Islet precursor cell (in vitro differentiated cells): ENCODE results near the gene ZBTB49.
A peak's percentile ranks its signal among the peaks of the same experiment; 100 is the strongest.

ENCODE experiments used
- DNase-seq: peaks from one replicate; pipeline ENCODE4 v3.0.0-alpha.2; 2018

The ZBTB49 gene

DNA sequence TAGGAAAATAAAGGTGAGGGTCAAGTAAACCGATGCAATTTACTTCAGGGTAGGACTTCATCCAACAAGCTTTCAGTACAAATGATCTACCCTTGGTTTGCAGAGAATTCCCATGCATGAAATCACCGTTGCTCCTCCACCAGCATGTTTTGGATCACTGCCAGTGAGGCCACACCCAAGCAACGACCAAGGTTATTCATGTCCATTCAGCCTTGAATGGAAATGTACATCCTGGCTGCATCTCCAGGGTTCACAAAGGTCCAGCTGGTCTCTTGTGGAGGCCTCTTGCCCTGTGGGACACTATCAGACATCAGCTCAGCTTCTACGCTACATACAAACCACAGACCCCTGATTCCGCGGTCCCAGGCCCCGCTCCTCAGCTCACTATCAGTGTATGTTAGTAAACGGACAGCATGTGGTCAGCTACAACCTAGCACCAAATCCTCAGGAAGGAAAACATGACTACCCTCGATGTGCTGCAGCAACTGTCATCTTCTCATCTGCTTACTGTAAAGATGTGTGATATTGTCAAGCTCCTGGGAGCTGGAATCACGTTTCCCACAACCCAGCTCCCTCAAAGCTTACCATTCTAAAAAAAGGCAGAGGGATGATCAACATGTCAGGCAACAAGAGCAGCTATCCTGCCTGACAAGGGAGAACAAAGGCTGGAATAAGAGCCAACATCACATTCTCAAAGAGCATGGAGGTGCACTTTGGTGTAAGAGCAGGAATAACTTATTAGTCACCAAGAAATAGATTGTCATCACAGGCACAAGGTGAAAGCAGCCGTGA is 5.0 kb upstream of the ZBTB49 start:
- DNase-seq: no peak

DNA sequence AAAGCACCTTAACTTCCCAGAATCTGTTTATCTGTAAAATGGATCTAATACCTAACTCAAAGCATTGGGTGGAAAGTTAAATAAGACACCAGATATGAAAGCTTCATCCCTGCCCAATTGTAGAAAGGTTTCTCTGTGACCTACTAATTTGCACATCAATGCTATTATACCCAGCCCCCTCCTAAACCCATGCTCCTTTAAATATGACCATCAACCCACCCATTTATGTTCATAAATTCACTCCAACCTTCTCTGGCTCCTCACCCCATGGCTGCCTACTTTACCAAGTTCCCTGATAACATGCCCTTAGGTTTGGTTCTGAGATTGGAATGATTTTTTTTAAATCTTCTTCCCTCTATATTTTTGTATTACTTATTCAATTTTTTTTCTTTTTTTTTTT is 2.0 kb upstream of the ZBTB49 start:
- DNase-seq: no peak

DNA sequence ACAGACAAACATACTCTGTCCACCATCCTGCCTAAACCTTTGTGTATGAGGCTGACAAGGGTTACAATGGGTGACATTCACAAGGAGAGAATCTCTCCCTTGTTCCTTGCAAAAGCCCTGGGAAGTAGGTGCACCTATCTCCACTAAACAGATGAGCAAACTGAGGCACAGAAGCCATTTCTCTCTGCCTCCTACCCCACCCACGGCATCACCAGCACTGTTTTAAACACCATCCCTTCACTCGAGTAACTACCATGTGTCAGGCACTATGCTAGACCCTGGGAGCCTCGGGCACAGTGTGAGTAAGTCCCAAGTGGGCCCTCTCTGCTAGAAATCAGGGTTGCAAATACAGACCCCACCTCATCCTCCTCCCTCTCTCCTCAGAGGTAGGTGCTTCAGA is 996 bp upstream of the ZBTB49 start:
- DNase-seq: no peak

DNA sequence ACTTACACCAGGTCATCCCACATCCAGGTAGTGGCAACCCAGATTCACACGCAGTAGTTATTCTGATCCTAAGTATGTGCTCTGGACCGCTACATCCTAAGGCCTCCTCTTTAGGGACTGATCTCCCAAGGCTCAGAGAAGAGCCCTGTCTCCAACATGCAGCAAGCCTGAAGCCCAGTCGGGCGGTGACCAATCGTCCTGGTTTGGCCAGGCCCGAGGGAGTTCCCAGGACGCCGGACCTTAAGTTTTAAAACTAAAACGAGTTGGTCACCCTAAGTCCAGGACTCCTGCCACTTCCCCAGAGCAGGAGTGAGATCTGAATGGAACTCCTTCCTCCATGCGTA is 482 bp upstream of the ZBTB49 start:
- DNase-seq: no peak

DNA sequence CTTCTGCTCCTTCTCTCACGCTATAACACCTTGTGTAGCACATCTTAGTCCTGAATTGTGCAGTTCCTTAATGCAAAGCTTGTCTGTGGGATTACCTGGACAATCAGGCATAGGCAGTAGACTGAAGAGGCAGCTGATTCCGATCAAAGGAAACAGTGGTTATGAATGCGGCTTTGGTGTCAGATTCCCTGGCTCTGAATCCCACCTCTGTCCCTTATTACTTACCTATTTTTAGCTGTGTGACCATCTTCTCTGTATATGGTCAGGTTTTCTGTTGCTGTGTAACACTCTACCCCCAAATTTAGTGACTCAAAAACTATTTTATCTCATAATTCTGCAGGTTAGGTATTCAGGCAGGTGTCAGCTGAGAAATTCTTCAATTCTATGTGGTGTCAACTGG is 3.2 kb downstream of the ZBTB49 start:
- no peak for DNase-seq

DNA sequence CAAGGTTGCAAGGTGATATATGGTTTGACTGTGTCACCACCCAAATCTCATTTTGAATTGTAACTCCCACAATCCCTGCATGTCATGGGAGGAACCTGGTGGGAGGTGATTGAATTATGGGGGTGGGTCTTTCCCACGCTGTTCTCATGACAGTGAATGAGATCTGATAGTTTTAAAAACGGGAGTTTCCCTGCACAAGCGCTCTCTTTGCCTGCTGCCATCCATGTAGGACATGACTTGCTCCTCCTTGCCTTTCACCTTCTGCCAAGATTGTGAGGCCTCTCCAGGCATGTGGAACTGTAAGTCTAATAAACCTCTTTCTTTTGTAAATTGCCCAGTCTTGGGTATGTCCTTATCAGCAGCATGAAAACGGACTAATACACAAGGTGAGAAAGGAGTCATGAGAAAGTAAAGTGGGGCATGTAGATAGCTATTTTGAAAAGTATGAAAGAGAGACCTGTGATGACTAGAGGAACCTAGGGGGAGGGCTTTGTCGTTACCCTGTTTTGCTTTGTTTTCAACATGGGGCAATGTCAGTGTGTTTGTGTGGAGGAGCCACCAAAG is 6.3 kb downstream of the ZBTB49 start:
- DNase-seq: no peak

DNA sequence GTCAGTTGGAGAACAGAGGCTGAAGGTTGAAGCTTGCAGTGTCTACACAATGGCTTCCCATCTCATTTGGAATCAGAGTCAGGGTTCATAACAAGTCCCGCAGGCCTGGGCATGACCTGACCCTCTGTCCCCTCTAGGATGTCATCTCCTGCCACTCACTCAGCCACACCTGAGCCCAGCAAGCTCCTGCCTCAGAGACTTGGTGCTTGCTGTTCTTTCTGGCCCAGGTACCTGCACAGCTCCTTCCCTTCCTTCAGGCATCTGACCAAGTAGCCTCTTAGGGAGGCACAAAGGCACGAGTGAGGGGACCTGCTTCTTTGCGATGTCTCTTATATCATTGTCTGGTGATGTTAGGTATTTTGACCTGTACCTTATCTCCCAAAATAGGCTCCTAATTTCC is 9.0 kb downstream of the ZBTB49 start:
- no peak for DNase-seq

DNA sequence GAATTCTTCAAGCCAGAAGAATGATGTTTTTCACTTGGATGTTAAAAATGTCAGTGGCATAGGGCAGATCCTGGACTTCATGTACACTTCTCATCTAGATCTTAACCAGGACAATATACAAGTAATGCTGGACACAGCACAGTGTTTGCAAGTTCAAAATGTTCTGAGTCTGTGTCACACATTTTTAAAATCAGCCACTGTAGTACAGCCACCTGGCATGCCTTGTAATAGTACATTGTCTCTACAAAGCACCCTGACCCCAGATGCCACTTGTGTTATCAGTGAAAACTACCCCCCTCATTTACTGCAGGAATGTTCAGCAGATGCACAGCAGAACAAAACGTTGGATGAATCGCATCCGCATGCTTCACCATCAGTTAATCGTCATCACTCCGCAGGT is 11.9 kb downstream of the ZBTB49 start:
- no peak for DNase-seq

DNA sequence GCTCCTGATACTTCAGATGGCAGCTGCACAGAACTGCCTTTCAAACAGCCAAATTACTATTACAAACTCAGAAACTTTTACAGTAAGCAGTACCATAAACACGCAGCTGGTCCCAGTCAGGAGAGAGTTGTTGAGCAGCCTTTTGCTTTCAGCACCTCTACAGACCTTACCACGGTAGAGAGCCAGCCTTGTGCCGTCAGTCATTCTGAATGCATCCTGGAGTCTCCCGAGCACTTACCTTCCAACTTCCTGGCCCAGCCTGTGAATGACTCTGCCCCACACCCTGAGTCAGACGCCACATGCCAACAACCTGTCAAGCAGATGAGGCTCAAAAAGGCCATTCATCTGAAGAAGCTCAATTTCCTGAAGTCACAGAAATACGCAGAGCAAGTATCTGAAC is 12.4 kb downstream of the ZBTB49 start:
- DNase-seq: peak; percentile 66

DNA sequence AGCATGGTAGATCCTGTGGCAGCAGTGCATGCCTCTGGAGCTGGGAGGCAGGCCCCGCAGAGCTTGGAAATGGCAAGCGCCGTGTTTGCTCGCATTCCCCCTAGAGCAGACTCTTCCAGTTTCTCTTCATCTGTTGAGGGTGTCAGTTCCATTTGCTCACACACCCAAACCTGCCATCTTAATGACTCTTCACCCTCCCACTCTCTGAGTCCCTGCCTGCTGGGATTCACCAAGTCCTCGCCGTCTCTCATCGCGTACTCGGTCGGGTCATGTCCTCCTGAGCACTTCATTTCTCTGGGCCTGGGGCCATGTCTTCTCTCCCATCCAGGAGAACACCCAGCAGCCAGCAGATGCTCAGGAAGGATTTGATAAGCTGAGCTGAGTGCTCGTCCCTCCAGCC is 16.9 kb downstream of the ZBTB49 start:
- no peak for DNase-seq

DNA sequence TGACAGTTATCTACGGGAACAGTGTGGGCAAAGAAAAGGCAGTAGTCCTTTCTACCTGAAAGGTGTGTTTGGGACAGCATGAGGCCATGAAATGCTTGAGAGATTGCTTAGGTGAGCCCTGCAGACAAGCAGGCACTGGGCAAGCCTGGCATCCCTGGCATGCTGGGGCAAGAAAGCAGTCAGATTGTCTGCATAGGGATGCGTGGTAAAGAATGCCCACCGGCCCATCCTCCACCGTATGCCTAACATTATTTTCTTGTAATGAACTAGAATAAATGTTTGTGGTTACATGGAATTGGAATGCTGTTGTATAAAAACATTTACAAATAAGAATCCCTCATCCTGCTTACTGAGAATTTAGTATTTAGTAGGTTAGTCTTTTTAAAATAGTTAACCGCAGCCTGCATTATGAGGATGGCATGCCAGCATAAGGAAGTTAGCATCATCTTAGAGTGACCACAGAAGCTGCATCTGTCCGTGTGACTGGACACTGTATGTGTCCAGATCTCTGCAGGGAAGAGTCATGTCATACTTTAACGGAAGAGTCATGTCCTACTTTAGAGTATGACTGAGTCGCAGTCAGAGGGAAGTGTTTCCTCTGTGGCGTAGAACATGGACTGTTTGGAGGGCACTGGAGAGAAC is 18.9 kb downstream of the ZBTB49 start:
- DNase-seq: peak; percentile 40

DNA sequence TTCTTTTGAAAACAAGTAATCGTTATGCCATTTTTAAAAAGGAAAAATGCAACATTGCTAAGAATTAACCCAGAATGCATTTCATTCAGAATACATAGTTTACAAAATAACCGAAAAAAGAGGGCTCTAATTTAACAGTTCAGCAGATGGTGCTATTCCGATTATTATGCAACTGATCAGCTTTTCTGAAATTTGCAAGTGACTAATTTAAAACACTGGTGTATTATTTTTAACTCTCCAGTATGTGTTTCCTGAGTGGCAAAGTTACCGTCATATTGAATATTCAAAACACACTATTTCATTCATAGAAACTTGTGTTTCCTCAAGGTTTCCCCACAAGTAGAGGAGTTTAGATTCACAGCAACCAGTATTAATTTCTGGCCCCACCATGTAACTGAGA is 21.1 kb downstream of the ZBTB49 start:
- no peak for DNase-seq

DNA sequence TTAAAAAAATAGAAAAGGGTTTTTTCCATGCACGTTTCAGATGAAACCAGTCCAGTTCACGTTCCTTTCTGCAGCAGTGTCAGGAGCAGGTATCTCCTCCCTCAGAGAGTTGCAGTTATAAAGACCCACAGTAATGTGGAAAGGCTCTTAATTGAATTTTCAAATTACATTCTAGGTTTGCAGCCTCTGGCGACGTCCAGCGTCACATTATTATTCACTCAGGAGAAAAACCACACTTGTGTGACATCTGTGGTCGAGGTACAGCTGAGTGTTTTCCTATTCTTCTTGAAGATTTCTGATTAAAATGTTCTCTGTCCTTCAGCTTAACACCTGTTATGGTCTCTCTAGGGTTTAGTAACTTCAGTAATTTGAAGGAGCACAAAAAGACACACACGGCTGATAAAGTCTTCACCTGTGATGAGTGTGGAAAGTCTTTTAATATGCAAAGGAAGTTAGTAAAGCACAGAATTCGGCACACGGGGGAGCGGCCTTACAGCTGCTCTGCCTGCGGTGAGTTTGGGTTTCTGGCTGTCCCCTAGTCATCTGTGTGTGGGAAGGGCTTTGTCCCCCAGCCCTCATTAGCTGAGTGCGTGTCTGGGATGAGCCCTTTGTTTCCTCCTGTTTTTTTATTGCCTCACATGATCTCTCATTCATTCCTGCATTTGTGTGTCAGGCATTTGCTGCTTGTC is 25.6 kb downstream of the ZBTB49 start:
- DNase-seq: peak; percentile 10

DNA sequence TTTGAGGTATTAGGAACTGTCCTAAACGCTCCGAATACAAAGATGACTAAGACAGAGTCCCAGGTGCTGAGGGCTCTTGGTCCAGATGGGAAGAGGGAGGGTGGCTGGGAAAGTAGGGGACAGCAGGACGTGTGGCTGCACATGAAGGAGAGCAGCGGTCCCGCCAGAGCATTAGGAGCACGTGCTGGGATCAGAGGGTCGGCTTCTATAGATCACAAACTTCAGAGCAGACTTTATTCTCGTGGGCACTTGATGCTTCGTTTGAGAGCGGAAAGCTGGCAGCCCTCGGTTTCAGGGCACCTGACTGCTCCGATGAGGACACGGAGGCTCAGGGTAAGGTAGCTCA is 26.1 kb downstream of the ZBTB49 start:
- peak; percentile 42 for DNase-seq

DNA sequence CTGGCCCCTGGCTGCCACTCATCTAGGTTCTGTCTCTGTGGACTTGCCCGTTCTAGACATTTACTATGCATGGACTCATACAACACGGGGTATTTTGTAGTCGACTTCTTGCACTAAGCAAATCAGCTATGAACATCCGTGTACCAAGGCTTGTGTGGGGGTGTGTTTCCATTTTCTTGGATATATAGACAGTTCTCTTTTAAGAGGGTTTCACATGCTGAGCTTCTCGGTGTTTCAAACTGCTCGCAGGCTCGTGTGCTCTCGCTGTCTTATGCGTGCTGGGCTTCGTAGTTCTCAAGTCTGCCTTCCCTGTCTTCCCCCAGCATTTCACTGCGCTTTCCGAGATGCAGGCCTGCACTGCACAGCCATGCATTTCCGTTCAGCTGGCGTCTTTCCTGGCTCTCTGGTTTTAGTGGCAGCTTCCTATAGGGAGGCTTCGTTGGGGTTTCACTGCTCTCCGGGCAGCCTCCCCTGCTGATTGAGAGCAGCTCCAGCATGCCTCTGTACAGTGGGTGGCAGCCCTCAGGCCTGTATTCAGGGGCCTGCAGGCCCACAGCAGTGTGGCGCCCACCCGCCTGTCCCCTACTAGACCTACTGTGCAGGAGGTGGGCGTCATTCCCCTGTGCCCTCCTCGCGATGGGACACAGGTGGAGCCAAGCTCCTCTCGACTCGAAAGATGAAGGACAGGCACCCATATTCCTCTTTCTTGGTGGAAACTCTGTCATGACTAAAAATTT is 27.6 kb downstream of the ZBTB49 start:
- DNase-seq: peak; percentile 45

DNA sequence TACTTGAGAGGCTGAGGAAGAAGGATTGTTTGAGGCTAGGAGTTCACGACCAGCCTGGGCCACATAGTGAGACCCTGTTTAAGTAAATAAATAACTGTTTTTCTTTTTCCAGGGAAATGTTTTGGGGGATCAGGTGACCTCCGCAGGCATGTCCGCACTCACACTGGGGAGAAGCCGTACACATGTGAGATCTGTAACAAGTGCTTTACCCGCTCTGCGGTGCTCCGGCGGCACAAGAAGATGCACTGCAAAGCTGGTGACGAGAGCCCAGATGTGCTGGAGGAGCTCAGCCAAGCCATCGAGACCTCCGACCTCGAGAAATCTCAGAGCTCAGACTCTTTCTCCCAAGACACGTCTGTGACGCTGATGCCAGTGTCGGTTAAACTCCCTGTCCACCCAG is 30.5 kb downstream of the ZBTB49 start:
- DNase-seq: no peak

DNA sequence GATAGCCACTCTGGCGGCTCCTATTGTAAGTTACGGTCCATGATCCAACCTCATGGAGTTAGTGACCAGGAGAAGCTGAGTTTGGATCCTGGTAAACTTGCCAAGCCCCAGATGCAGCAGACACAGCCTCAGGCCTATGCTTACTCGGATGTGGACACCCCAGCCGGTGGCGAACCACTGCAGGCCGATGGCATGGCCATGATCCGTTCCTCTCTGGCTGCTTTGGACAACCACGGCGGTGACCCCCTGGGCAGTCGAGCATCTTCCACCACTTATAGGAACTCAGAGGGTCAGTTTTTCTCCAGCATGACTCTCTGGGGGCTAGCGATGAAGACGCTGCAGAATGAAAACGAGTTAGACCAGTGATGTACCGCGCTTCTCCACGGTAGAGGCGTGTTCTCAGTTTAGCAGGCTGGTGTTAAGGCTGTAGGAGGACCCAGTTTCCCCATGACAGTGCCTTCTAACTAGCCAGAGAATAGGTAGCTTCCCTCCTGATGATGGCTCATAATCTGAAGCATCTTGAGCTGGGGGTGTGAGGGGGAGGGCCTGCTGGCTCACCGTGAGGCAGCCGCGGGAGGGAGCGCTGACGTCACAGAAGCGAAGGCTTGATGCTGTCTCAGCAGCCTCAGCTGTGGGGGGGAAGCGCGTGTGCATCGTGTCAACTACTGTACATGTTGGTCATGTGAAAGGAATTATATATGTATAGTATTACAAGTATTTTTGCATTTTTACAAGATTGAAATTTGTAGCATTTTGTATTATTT is 31.1 kb downstream of the ZBTB49 start:
- no peak for DNase-seq

DNA sequence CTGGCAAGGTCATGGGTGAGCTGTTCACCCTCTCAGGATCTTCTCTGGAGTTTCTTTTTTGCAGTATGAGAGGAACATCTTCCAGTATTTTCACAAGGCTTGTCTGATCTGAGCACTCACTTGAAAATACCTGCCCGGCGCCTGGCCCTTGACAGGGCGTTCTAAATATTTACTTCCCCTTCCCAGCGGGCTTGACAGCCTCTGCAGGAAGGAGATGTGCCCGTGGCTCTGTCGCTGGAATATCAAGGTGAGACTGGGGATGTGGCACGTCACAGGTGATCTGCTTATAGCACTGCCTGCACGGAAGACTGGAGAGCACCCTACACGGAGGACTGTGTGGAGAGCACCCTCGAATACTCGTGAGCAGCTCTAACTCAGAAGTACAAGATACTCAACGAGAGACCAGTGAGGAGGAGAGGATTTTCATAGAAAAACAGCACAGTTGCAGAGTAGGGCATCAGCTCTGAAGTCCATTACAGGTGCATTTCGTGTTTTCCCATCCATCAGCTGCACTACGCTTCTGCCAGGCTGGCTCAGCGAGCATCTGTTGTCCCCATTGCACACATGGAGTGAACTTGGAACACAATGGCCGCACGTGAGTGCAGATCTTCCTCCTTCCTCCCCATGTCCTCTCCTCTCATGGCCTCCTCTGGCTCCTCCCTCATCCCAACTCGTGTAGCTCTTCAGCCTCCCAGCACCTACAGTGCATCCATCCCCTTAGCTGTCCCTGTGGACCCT is 32.1 kb downstream of the ZBTB49 start:
- DNase-seq: no peak

DNA sequence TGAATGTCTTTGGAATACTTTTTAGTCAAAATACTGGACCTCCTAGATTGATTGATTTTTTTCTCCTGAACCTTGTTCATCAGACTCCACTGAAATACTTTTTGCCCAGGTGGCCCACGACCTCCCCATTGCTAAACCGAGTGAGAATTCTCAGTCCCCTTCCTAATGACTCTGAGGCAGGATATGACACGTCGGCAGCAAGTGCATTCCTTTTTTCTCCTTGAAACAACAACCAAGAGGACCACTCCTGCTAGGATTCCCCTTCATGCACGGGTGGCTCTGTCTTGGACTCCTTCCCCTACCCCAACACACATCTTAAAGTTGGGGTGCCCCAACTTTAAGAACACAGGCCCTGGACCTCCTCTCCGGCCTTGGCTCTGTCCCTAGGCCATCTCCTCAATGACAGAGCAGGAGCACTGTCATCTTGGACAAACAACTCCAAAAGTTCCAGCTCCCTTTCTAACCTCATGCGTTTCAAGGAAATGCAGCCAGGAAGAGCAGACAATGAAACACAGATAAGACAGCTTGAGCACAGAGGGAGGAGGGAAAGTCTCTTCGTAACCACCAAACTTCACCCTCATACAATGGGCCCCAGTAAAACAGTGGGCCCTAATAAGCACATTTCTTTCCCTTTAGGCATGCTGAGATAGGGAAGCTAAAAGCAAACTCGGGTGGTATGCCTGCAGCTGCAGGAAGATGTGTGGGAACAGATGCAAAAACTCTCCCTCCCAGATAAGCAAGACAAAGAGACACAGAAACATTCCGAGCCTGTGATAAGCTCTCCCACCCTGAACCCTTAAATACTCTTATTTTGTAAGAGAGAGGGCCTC is 33.9 kb downstream of the ZBTB49 start:
- peak; percentile 47 for DNase-seq

DNA sequence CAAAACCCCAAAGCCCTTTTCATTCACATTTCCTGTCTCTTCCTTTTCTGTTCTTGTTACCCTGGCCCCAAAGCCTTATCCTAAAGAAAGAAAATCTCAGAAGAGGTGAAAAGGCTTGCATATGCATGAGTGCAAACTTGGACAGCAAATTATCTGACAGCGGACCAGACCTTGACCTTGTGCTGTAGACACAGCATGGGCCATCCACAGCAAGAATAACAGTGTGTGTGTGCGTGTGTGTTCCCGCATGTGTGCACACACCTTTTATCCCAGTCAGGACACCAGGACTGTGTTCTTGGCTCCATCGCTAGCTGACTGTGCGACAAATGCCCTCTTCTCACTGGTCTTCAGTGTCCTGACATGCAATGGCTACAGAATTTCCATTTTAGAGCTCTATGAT is 35.3 kb downstream of the ZBTB49 start:
- peak; percentile 22 for DNase-seq

DNA sequence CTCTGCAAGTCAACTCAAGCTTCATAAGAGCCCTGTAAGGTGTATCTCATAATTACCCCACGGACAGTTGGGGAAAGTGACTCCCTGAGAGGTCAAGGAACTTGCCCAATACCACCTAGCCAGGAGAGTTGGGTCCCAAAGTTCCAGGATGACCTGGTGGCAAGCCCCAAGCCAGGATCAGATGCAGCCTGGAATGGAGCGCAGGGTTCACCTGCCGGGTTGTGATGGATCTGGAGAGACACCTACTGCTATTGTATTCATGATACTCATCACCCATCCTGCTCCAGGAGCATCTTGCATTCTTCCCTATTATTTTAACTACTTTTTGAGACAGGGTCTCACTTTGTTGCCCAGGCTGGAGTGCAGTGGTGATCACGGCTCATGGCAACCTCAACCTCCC is 36.1 kb downstream of the ZBTB49 start:
- DNase-seq: peak; percentile 6
